ENCODE results near the gene AHNAK2. TPM values are rescaled to one million over a fixed set of nuclear protein-coding genes. Genes with fewer than 3 reads are reported as not detected.

The AHNAK2 gene
- total RNA-seq, 1 donor from 2014 or later, result 26.9 TPM

DNA sequence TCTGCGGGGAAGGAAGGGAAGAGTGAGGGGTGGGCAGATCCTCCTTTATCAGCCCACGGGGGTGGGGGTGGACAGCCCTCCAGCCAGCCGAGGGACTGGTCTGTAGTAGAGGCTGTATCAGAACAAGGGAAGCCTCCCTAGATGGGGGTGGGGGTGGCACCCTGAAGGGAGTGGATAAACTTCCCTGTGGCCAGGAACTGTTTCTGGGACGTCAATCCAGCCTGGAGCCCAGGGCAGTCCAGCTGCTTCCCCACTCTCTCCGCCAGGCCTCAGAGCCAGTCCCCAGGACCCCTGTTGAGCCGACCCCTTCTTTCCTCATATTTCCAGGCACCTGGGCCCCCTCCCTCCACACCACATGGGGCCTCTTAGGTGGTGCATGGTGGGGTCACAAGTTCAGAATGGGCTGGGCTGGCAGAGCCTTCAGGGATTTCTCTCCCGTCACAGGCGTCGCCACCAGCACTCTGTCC lies 46.8 kb downstream of the AHNAK2 start:
- H3K9me3 Mint-ChIP-seq (ENCODE audit: unreplicated experiment), result no peaks in the 10 kb centered on the region
- DNase-seq (ENCODE audit: low spot score), result no peak
- H3K27ac Mint-ChIP-seq (ENCODE audit: unreplicated experiment), result no peak overlapping the region
- H3K27me3 Mint-ChIP-seq (ENCODE audit: unreplicated experiment), result peaks cover 17% of the 10 kb centered on the region
- H3K4me3 Mint-ChIP-seq (ENCODE audit: unreplicated experiment), result no peak overlapping the region
- no peaks in the 10 kb centered on the region for H3K4me1 Mint-ChIP-seq (ENCODE audit: unreplicated experiment)
- no peaks in the 10 kb centered on the region for H3K36me3 Mint-ChIP-seq (ENCODE audit: low read depth, unreplicated experiment)
- TF ChIP-seq CTCF (IDR thresholded peaks at IDR 0.05; ENCODE audit: unreplicated experiment), result no peak

GRCh38 chr14:104930526-104931303 lies 47.5 kb downstream of the AHNAK2 start:
- no peak for TF ChIP-seq CTCF (IDR thresholded peaks at IDR 0.05; ENCODE audit: unreplicated experiment)
- Mint-ChIP-seq H3K9me3 (ENCODE audit: unreplicated experiment) (no peaks in the 10 kb centered on the region), H3K4me3 (ENCODE audit: unreplicated experiment) (no peak overlapping the region), H3K27me3 (ENCODE audit: unreplicated experiment) (peaks cover 15% of the 10 kb centered on the region), H3K27ac (ENCODE audit: unreplicated experiment) (no peak overlapping the region), H3K4me1 (ENCODE audit: unreplicated experiment) (no peaks in the 10 kb centered on the region), H3K36me3 (ENCODE audit: low read depth, unreplicated experiment) (no peaks in the 10 kb centered on the region)
- DNase-seq (ENCODE audit: low spot score), result no peak

GRCh38 chr14:104929268-104930230 lies 48.6 kb downstream of the AHNAK2 start:
- Mint-ChIP-seq H3K4me3 (ENCODE audit: unreplicated experiment) (no peak overlapping the region), H3K36me3 (ENCODE audit: low read depth, unreplicated experiment) (no peaks in the 10 kb centered on the region), H3K9me3 (ENCODE audit: unreplicated experiment) (no peaks in the 10 kb centered on the region), H3K4me1 (ENCODE audit: unreplicated experiment) (no peaks in the 10 kb centered on the region), H3K27me3 (ENCODE audit: unreplicated experiment) (peaks cover 9% of the 10 kb centered on the region), H3K27ac (ENCODE audit: unreplicated experiment) (peak overlapping the region; percentile 7)
- no peak for DNase-seq (ENCODE audit: low spot score)
- TF ChIP-seq CTCF (IDR thresholded peaks at IDR 0.05; ENCODE audit: unreplicated experiment), result no peak

- Mint-ChIP-seq H3K27me3 (ENCODE audit: unreplicated experiment) (peaks cover 7% of the 10 kb centered on the region), H3K9me3 (ENCODE audit: unreplicated experiment) (no peaks in the 10 kb centered on the region), H3K27ac (ENCODE audit: unreplicated experiment) (no peak overlapping the region), H3K4me3 (ENCODE audit: unreplicated experiment) (no peak overlapping the region), H3K4me1 (ENCODE audit: unreplicated experiment) (no peaks in the 10 kb centered on the region), H3K36me3 (ENCODE audit: low read depth, unreplicated experiment) (no peaks in the 10 kb centered on the region)
- no peak for DNase-seq (ENCODE audit: low spot score)
- no peak for TF ChIP-seq CTCF (IDR thresholded peaks at IDR 0.05; ENCODE audit: unreplicated experiment)
Observed at GRCh38 chr14:104928391-104929133, 49.6 kb downstream of the AHNAK2 start.

Measured in endothelial cell (in vitro differentiated cells).